ENCODE results near the gene LYZL6. TPM values are rescaled to one million over a fixed set of nuclear protein-coding genes. Genes with fewer than 3 reads are reported as not detected.

Gene LYZL6
- total and polyA plus RNA-seq, 8 donors: not detected

DNA sequence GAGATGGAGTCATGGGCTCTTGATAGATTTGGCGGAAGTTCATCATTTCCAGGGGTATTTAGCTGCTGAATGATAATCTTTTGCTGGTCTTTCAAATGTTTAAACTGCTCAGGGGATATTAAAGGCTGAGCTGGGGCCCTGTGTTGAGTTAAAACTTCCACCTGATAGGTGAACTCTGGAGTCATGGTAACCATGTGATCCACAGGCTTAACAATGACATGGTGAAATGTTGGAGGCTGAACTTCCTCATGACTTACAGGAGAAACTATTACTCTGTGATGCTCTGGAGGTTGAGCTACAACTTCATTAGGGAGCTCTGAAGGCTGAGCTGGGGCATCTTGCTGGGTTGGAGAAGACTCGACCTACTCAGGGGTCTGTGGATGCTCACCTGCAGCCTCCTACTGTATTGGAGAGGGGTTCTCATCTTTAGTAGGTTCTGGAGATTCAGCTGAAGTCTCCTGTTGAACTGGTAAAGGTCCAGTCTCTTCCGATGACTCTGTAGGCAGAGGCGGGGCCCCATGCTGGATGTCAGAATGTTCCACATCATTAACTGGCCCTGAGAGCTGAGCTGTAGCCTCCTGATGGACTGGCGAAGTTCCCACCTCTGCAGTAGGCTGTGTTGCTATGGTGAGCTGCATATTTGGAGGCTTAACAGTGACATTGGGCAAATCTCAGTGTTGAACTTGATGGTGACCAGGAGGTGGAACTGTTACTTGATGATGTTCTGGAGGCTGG lies 37.2 kb downstream of the LYZL6 start:
- Histone ChIP-seq H3K27ac (no peak overlapping the region), H3K36me3 (no peaks in the 10 kb centered on the region), H3K4me3 (no peak overlapping the region), H3K4me1 (no peaks in the 10 kb centered on the region), H3K9me3 (no peaks in the 10 kb centered on the region), H3K27me3 (no peaks in the 10 kb centered on the region)
- DNase-seq (no peak), FAIRE-seq (no peak), ATAC-seq (no peak)
- intact Hi-C loops (cut with DNase I): no loop called here
- 67 to 81% methylated on average over 5 of the region's 5 CpGs for WGBS, 2 donors
- TF ChIP-seq, protein P1, sequence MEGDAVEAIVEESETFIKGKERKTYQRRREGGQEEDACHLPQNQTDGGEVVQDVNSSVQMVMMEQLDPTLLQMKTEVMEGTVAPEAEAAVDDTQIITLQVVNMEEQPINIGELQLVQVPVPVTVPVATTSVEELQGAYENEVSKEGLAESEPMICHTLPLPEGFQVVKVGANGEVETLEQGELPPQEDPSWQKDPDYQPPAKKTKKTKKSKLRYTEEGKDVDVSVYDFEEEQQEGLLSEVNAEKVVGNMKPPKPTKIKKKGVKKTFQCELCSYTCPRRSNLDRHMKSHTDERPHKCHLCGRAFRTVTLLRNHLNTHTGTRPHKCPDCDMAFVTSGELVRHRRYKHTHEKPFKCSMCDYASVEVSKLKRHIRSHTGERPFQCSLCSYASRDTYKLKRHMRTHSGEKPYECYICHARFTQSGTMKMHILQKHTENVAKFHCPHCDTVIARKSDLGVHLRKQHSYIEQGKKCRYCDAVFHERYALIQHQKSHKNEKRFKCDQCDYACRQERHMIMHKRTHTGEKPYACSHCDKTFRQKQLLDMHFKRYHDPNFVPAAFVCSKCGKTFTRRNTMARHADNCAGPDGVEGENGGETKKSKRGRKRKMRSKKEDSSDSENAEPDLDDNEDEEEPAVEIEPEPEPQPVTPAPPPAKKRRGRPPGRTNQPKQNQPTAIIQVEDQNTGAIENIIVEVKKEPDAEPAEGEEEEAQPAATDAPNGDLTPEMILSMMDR (IDR thresholded peaks at IDR 0.05): no peak

GRCh38 chr17:35903451-35903850 lies 40.1 kb downstream of the LYZL6 start:
- no peaks in the 10 kb centered on the region for H3K36me3 ChIP-seq
- WGBS, 2 donors: 89 to 96% methylated on average over 5 of the region's 5 CpGs
- no peaks in the 10 kb centered on the region for H3K27me3 ChIP-seq
- no peak overlapping the region for H3K4me3 ChIP-seq
- FAIRE-seq (no peak), ATAC-seq (no peak), DNase-seq (no peak)
- no peaks in the 10 kb centered on the region for H3K4me1 ChIP-seq
- no peaks in the 10 kb centered on the region for H3K9me3 ChIP-seq
- intact Hi-C loops (cut with DNase I): no loop called here
- TF ChIP-seq, protein P1 (IDR thresholded peaks at IDR 0.05): no peak
- H3K27ac ChIP-seq: no peak overlapping the region

GRCh38 chr17:35901631-35902175 lies 41.8 kb downstream of the LYZL6 start:
- intact Hi-C loops (cut with DNase I): no loop called here
- H3K9me3 ChIP-seq: no peaks in the 10 kb centered on the region
- no peak overlapping the region for H3K27ac ChIP-seq
- no peak overlapping the region for H3K4me3 ChIP-seq
- TF ChIP-seq, protein P1 (IDR thresholded peaks at IDR 0.05): no peak
- H3K4me1 ChIP-seq: no peaks in the 10 kb centered on the region
- H3K27me3 ChIP-seq: no peaks in the 10 kb centered on the region
- no peaks in the 10 kb centered on the region for H3K36me3 ChIP-seq
- no peak for ATAC-seq
- DNase-seq: no peak
- no peak for FAIRE-seq
- WGBS, 2 donors: 84 to 86% methylated on average over 9 of the region's 9 CpGs

- TF ChIP-seq, protein P1 (IDR thresholded peaks at IDR 0.05): no peak
- H3K36me3 ChIP-seq: no peaks in the 10 kb centered on the region
- no peaks in the 10 kb centered on the region for H3K4me1 ChIP-seq
- intact Hi-C loops (cut with DNase I): no loop called here
- no peak overlapping the region for H3K27ac ChIP-seq
- no peak for FAIRE-seq
- H3K9me3 ChIP-seq: no peaks in the 10 kb centered on the region
- DNase-seq: no peak
- ATAC-seq: no peak
- 58 to 64% methylated on average over 11 of the region's 11 CpGs for WGBS, 2 donors
- H3K4me3 ChIP-seq: no peak overlapping the region
- H3K27me3 ChIP-seq: no peaks in the 10 kb centered on the region
These were observed 42.6 kb downstream of the LYZL6 start for GRCh38 chr17:35900708-35901480.
